GM20000 (cell line): Measurements from ENCODE around the gene TMPRSS7.

Experiments used
- DNase-seq: peaks from one replicate; pipeline ENCODE4 v3.0.0; 2012; ENCODE audit warnings: low spot score
- TF ChIP-seq, protein P1 (sequence below): IDR thresholded peaks from 2 replicates; pipeline ENCODE4 v1.5.1; 2012; ENCODE audit warnings: mild to moderate bottlenecking, control low read depth; ENCODE audit errors: extremely low read depth, missing control alignments

TMPRSS7 gene

DNA sequence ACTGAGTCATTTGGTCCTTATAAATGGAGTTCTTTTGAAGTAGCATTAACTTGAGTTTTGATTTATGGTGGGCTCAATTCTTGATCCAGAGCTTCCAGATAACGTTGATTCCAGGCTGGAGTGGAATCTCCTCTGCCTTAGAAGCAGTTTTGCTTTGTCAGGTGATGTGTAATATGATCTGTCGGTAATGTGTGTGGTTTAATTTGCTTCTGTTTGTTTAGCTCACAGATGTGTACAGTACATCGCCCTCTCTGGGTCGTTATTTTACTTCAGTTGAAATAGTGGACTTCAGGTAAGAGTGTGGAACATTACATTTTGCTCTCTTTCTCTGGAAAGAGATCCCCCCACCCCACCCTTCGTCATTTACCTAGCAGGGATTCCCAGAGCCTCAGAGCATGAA is 74.8 kb downstream of the TMPRSS7 start:
- TF ChIP-seq, protein P1, sequence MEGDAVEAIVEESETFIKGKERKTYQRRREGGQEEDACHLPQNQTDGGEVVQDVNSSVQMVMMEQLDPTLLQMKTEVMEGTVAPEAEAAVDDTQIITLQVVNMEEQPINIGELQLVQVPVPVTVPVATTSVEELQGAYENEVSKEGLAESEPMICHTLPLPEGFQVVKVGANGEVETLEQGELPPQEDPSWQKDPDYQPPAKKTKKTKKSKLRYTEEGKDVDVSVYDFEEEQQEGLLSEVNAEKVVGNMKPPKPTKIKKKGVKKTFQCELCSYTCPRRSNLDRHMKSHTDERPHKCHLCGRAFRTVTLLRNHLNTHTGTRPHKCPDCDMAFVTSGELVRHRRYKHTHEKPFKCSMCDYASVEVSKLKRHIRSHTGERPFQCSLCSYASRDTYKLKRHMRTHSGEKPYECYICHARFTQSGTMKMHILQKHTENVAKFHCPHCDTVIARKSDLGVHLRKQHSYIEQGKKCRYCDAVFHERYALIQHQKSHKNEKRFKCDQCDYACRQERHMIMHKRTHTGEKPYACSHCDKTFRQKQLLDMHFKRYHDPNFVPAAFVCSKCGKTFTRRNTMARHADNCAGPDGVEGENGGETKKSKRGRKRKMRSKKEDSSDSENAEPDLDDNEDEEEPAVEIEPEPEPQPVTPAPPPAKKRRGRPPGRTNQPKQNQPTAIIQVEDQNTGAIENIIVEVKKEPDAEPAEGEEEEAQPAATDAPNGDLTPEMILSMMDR, result no peak
- DNase-seq, result no peak

DNA sequence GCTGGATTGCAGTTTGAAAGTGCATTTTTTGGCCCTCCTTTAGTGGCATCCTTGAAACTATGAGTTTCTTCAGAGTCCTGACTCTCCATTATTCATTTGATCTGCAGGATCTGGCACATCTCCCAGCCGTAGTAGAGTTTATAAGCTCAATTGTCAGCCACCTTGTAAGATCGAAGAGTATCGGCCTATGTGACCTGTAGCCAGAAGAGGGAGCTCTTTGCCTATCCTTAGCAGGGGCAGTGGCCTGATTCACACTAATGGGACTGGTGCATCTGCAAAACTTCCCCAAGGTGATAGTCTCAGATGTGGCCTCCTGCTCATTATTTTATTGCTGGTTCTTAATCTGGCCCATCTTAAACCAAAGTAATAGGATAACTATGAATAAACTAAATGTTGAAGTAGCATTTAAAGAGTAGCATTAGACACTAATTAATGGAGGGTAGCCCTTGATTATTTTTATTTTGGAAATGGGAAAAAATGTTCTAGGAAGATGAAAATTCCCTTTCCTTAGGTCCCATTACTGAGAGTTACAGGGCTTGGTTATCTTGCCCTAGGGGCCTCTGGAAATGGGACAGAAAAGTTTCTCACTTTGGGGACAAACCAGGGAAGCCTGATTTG is 77.4 kb downstream of the TMPRSS7 start:
- TF ChIP-seq, protein P1, result peak; percentile 63

DNA sequence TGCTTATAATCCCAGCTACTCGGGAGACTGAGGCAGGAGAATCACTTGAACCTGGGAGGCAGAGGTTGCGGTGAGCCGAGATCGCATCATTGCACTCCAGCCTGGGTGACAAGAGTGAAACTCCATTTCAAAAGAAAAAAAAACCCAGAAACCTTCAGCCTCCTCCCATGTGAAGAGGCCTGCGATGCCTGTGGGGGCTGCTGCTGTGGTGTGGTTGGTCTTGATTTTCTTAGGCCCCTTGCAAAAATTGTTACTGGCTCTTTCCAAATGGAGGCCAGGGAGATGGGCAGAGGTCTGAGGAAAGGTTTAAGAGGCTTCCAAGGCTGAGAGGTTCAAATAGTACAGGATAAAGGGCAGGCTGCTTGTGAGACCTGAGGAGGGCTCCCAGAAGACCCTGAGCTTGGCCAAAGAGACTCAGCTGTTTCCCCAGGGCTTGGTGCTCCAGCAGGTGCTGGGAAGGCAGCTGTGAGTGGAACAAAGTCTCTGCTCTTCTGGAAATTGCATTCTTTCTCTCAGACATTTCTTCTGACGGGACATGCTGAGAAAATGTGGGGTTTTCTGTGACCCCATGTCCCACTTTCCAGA is 80.1 kb downstream of the TMPRSS7 start:
- TF ChIP-seq, protein P1, result no peak
- no peak for DNase-seq

More for the DNA sequence above, 77.4 kb downstream of the TMPRSS7 start:
- DNase-seq, result peak; percentile 75

DNA sequence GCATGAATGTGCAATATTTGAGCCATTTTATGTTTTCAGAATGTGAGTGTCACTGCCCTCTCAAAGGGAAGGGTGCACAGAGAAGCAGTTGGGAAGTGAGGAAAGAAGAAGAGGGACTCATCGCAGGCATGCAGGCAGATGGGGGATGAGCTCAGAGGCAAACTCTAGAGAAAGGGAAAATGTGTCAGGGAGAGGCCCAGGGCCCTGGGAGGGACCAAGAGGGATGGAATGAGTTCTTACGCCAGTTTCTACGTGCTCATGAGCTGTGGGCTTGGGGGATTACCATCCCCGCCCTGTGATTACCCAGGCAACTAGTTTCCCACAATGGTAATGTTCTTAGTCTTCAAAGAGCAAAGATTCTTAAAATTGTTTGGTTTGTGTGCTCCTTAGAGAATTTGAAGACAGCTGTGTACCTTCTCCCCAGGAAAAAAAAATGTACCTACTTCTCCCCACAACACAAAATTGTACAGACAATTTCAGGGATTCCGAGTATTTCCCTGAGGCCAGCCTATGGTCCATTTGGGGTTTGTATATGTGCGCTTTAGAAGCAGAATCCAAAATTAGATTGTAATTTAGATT is 80.7 kb downstream of the TMPRSS7 start:
- TF ChIP-seq, protein P1, result no peak

DNA sequence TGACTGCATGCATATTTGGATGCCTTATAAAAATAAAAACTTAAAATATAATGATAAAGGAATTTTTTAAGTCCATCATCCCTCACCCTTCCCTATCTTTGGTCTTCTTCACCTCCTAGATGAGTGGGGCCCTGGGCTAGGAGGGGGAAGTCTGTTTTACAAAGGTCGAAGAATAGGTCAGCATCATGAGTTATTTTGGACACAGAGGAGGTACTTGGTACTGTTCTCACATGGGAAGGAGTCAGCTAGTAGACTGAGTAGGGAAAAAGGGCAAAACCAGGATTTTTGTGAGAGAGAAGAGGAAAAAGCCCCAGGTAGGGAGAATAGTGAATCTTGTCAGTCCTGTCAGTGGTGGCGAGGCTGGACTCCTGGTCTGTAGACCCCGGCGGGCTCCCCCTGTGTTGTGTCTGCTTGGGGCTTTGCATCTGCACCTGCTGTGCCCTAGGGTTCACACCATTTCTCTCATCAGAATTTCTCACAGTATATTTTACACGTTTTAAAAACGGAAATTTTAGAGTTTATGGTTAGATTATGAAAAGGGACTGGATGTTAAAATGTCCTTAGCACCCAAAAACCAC is 81.4 kb downstream of the TMPRSS7 start:
- no peak for DNase-seq
- TF ChIP-seq, protein P1, result no peak

More for the DNA sequence above, 80.7 kb downstream of the TMPRSS7 start:
- no peak for DNase-seq

DNA sequence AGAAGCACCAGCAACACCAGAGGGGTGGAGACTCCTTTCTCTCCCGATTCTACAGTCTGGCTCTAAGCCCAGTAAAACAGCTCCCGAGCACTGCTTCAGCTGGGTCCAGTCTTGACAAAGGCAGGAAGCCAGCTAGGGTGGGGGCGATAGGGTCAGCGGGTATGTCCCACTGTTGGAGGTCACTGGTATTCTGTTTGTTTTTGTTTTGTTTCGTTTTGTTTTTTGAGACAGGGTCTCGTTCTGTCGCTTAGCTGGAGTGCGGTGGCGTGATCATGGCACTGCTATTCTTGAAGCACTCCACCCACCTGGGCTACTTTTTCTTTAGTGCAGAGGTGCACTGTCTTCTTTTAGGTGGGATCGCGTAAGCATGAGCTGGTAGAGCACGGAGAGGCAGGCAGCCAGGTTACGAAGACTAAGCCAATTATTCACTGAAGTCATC is 82.2 kb downstream of the TMPRSS7 start:
- TF ChIP-seq, protein P1, result no peak
- DNase-seq, result no peak

DNA sequence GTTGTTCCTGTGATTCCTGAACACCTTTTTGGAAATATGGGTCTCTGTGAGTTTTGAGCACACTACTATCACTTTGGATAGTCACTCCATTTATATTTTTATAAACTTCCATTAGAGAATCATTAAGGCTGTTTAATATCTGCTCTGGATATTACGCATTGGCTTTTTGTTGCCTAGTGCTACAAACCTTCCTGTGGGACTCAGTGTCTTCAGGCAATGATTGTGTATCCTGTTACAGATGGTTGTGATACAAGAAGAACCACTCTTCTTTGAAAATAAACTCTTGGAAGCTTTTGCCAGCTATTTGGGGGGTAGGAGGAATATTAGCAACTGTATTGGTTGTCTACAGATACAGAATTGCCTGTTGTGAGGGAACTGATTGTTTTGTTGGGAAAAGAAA is 82.9 kb downstream of the TMPRSS7 start:
- DNase-seq, result no peak
- TF ChIP-seq, protein P1, result no peak
